CD4-positive, alpha-beta T cell treated with Interleukin-6 at 100 ng/mL for 8 hours (primary cell): Measurements from ENCODE around the gene CSRP1.
"Not testable (repeated sequence)": the region's sequence is repeated elsewhere in the genome, so short reads cannot be mapped to it uniquely, and the experiment has no call there.

Source experiments
- DNase-seq: peaks from one replicate; pipeline ENCODE4 v3.0.0-alpha.2; 2020; ENCODE audit warnings: mixed read lengths, low spot score

CSRP1 gene

DNA sequence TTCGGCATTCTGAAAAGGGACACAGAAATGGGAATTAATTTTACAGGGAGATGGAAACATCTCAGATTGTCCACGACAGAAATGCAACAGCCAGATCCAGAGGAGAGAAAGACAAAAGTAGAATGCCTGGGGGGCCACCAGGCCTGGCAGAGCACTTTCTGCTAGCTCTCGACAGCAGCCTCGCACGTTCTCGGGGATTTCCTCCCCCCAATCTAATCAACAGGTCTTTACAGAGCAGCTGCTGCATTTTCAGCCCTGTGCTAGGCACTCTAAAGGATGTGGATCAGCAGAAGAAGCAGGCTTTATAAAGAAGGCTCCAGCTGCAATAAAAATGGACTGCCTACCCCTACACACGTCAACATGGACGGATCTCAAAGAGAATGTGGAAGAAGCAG, 10.6 kb downstream of the CSRP1 start:
- DNase-seq: no peak

DNA sequence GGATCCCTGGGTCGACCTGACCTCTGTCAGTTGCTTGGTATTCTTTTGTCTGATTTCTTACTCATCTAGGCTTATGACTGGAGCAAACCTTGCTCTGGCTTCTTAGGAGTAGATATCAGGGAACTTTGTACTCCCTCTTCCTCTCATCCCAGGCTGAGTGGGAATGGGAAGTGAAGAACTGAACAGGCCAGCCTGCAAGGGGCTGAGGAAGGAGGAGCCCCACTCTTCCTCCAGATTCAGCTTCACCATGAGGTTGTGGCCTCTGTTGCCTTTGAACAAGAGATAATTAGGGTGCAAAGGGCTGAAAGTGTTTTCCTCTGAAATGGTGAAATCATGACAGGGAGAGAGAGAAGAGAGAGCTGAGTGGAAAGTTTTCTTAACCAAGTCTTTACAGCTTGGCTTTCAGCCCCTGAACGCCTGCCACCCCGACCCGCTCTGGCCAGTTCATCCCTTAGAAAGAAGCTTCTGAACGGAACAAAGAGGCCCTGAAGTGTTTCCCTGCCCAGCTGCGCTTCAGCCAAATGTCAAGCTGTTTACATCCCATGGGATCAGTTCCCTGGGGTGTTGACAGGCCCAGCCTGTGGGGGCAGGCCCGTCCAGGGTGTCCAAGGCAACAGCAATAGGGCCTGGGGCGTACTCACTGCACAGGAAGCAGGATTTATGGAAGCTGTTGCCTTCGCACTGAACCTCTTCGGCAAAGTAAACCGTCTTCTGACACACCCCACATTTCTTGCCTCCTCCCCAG, 11.2 kb downstream of the CSRP1 start:
- DNase-seq: no peak

DNA sequence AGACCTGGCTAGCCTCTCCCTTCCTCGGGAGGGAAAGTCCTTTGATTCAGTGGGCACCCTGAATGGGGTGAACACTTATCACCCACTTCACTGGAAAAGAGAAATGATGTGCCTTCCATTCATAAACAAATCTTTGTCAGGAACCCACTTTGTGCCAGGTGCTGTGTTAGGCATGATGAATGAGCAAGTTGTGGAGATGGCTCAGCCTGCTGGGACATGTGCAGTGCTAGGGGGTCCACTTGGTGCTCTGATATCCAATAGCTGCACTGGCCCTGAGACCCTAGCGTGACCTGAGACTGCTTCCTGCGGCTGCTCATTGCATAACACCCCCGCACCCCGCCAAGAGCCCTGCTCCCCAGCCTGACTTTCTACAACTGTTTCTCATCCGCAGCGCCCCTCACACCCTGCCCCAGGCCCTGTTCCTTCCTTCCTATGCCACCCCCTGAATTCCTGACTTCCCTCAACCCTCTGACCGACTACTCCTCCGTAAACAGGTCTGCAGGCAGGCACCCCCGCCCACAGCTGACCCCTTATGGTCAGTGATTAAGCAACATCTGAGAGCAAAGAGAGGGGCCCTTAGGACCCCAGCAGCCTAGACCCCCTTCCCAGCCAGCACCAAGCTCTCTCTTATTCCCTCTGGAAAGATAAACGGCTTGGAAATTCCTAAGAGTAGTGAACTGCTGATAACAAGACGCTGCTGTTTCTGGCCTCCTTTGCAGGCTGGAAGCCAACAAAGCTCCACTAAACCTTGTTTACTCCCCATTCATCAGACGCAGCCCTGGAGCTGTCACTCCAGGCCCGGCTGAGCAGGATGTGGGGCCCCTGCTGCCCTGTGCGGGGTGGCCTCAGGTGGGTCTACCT, 12.9 kb downstream of the CSRP1 start:
- no peak for DNase-seq

DNA sequence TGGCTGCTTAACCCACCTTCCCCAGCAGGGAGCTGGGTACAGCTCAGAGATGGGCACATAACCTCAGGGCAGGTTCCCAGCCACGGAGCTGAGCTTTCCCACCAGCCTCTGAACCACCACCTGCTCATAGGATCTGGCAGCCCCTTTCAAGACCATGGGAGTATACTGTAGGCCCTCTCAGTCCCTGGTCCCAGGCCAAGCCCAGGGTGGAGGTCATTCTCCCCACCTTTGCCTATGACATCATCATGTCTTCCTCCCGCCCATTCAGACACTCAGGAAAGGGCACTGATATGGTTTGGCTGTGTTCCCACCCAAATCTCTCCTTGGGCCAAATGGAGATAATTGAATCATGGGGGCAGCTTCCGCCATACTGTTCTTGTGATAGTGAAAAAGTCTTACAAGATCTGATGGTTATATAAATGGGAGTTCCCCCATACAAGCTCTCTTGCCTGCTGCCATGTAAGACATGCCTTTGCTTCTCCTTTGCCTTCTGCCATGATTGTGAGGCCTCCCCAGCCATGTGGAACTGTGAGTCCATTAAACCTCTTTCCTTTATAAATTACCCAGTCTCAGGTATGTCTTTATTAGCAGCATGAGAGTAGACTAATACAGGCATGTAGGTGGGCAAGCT, 13.8 kb downstream of the CSRP1 start:
- not testable (repeated sequence) for DNase-seq

DNA sequence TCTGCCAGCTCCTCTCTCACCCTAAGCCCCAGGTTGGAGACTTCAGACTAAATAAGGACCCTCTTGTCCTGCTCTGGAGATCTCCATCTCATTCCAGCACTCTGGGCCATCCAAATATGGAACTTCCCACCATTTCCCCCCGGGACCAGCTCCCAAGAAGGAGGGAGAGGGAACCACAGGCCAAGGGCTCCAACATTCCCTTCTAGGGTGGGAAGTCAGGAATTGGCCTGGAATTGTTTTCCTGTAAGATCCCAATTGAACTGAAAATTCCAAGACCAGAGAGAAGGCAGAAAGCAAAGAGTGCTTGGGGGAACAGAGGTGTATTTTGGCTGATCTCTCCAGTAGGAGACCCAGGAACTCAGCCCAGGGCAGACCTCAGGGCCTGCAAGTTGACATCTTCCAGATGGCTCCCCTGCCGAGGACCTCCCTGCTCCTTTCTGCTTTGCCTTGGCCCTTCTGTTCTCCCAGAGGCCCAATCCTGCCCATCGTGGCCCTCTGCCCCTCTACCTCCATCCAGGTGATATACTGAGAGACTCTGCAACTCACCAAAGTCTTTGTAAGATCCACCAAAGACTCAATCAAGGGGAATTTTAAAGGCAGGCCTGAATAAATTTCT, 14.9 kb downstream of the CSRP1 start:
- no peak for DNase-seq

DNA sequence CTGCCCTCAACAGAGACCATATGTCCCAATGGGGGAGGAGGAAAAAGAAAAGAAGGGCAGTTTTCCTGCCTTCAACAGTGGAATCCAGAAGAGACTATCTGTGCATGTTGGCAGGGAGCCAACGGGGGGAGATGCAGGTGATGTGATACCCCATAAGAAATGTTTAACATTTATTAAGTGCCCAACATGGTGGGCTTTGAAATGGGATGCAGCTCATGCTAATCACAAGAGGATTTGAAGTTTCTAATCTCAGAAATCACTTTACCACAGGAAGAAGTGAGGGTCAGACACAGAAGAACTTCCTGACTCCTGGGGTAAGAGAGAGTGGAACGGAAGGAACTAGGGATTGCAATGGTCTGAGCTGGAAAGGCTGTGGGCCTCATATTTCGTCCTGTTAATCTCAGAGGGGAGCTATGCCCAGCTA, 16.2 kb downstream of the CSRP1 start:
- no peak for DNase-seq

DNA sequence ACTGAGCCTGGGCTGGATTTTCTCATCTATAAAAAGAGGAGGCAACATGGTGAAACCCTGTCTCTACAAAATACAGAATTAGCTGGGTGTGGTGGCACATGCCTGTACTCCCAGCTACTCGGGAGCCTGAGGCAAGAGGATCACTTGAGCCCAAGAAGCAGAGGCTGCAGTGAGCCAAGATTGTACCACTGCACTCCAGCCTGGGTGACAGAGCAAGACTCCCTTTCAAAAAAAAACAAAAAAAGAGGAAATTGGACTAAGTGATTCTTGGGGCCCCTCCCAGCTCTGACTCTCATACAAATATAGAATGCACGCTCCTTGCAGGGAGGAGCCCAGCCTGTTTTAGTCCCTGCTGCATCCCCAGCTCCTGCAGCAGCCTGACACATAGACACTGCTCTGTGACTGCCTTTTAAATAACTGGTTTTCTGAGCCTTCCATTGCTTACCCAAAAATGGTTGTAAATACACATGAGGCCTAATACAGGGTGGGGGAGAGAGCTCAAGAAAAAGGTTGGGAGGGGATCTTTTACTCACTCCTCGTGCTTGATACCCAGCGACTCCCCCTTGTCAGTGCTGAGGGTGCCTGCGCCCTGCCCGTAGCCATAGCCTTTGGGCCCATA, 17.2 kb downstream of the CSRP1 start:
- no peak for DNase-seq

DNA sequence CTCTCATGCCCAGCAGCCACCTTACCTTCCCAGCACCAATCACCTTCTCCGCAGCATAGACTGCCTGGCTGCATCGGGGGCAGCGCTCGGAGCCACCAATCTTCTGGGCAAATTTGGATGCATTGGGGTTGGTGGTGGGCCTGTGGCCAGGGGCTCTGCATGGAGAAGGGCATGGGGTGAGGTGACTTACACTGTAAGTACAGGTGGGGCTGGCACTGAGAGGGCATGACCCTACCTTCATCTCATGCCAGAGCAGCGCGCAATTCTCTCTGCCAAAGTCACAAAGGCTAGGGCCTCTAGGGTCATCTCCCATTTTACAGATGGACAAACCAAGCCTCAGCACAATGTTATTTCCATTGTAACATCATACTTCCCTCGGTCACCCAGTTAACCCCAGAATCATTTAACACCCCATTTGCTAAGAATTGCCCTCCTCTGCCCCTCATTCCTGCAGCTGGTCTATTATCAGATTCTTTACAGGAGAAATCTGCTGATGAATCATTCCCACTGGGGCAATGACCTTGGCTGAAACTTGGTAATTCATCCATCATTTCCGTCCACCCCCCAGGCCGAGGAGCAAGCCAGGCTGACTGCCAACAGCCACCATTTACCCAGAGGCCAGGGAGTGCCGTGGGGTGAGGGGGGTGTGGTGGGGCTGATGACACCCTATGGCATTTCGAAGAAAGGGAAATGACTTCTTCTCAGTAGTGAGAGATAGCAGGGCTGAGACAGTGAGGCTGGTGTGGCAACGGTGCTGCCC, 17.9 kb downstream of the CSRP1 start:
- no peak for DNase-seq

DNA sequence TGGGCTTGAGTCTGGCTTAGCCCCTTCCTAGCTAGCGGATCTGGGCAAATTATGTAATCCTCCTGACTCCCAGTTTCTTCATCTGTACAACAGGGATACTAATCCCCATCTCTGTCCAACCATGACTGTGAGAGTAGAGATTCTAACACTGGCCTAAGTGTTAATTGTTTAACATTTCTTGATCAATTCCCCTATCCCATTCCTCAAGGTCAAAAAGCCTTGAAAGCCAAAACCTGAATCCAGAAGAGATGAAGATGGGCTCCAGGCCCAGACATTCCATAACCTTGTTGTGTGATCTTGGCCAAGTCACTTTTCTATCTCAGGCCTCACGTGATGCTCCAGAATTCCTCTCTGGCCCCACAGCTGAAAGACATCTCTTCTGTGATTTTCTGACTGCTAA, 19.2 kb downstream of the CSRP1 start:
- DNase-seq: no peak

DNA sequence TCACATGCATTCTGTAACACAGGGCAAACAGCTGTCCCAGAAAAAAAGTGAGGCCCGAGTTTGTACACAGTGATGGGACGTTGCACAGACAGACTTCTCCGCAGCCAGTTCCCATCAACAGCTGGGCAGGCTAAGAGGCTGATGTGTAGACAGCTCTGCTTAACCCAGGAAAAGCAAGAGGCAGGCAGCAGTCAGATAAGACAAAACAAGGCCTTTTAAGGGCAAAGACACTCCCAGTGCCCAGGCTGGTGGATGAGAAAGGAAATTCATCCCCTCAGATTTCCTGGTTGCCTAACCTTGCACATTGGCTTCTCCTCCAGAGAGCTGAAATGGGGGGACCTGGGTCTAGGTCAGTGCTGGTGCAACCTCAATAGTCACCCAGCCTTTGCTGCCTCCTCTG, 20.7 kb downstream of the CSRP1 start:
- DNase-seq: no peak

DNA sequence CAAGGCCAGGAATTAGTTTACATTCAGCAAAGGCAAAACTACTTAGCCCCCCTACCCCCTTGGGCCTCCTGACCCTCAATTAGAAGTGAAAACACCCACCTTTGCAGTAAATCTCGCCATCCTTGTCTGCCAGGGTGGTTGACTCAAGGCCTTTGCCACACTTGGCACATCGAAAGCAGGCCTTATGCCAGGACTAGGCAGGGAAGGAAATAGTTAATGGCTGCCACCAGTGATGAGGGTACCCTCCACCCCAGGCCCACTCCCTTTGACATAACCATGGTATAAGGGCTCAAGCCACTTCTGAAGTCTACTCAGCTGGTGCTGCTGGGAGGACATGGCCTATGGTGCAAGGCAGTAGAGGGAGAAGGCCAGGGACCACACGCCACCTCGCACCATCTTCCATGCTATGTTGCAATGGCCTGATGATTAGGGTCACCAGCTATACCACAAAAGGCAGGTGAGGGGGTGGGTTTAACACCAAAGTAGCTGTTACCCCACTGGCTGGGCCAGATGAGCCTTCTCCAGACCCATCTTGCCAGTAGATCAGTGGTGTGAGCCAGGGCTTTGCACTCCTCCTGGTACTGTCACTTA, 21.6 kb downstream of the CSRP1 start:
- DNase-seq: no peak

DNA sequence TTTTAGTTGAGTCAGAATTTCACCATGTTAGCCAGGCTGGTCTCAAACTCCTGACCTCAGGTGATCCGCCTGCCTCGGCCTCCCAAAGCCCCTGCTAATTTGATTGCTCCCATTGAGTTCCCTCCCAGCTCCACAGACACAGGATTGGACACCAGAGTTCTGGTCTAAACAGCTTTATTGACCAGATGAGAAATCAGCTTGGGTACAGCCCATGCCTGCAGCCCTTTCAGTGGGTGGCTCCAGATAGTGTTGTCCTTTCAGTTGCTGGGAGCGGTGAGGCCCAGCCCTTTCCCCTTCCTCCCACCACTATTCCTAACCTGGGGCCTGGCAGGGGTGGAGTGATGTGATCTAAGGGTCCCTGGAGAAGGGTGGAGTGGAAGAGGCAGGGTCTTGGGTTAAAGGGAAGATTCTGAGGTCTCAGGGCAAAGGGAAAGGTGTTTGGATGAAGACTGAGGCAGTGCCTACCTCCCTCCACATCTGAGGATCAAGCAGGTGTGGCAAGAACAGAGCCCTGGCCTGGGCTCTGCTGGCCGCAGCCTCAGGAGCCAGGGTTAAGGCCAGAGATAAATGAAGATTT, 23.5 kb downstream of the CSRP1 start:
- DNase-seq: no peak

DNA sequence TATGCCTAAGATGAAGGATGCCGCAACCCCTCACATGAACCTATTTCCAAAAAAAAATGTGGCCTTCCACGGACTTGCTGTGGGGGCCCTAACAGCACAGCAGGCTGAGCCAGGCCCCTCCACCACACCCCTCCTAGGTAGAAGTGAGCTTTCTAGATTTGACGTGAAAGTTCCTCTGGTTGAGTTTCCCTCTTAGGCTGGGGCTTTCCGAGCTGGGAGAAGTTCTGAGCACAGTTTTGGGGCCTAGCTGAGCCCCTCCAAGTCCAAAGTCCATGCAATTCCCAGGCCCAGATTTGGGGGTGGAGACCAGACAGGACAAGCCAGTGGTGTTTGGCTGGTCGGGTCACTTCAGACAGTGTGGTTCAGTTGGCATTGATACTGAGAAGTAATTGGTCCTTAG, 24.2 kb downstream of the CSRP1 start:
- no peak for DNase-seq

DNA sequence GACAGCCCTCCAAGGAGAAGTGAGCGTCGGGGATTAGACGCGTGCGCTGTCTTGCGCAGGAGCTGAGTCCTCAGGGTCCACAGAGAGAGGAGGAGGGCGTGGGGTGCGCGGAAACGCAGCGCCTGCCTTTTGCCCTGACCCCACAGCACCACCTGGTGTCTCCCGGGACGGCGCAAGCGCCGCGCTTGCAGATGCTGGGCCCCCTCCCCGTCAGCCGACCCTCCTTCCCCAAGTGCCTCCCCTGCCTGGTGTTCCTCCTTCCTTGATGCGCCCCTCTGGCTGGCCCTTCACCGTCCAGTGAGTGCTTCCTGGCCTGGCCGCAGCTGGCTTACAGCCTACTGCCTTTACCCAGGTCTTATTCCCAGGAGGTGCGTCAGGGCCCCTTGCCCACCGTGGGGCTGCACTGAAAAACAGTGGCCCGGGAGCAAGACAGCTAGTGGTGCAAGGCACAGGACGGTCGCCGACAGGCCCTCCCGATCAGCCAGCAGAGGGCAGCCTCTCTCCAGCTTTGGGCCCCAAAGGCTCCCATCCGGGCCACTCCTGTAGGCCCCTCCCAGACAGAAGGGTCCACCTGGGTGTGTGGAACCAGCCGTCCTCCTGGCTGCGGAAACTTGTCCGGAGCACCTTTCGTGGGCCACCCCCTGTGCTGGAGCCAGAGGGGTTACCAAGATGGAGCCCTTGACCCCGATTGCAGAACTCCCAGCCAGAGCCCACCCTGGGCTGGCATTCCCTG, 25.0 kb downstream of the CSRP1 start:
- DNase-seq: peak; percentile 76

DNA sequence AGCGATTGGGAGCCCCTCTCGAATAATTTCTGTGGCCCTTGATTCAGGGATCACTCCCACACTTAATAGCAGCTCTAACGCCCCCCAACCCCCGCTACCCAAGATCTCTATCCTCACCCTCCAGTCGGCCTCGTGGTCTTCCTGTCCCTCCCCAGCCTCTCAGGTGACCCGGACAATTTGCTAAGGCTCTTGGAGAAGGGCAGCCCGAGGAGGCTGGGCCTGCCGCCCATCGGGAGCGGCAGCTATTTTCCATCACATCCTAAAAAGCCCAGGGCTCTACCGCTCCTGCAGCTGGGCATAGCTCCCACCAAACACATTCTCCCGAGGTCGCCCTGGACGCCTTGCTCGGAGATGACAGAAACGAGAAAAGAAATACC, 25.9 kb downstream of the CSRP1 start:
- no peak for DNase-seq

DNA sequence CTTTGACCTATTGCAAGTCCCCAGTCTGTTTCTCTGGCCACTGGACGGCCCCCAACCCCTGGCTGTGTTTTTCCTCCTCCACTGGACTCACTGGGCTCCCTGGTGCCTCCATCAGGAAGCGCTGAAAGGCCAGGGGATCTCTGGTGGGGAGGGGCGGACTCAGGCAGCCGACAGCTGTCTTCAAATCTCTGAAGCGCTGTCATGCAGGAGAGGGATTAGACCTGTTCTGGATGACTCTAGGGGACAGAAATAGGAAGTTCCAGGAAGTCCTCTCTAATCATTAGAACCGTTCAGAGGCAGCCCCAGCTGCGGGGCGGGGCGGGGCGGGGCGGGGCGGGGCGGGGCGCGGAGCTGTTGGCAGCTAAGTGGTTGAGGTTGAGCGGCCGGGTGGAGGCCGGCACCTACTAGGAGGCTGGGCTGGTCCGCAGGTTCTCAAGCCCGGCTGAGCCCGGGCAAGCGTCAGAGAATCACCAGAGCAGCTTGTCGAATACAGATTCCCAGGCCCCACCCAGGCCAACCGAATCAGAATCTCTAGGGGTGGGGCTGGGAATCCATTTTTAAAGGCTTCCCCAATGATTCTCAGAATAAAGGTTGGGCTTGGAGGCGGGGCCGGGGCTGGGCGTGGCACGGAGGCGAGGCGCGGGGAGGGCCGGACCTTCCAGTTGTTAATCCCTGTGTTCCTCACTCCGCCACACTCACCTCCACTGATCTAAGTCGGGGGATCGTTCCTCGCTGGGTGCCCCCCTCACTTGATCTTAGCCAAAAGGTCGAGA, 26.5 kb downstream of the CSRP1 start:
- DNase-seq: peak; percentile 43

DNA sequence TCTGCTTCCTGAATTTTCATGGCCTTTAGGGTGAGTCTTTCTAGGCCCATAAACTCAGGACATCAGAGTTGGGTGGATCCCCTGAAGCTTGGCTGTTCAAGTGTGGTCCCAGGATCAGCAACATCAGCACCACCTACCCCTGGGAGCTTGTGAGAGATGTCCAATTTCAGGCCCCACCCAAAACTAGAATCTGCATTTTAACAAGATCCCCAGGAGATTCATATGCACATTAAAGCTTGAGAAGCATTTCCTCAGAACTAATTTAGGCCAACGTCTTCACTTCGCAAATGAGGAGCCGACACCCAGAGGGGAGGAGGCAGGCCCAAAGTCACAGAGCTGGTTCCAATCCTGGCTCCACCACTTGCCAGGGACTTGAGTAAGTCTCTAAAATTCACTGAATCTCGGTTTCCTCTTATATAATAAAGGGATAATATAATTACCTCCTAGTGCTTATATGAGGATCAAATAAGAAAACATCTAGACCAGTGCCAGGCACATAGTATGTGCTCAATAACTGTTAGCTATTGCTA, 27.7 kb downstream of the CSRP1 start:
- DNase-seq: no peak

DNA sequence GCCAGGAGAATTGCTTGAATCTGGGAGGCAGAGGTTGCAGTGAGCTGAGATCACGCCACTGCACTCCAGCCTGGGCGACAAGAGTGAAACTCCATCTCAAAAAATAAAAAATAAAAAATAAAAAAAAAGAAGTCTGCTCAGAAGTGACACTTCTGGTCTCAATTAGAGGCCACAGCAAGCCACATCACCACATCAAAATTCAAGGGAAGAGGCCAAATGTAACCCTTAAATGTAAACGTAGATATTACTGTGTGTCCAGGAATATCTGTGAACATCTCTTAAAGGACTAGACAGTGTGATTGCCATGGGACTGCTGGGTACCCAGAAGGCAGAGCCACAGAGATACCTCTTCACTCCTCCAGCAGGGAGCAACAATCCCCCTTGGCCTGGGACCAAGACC, 28.3 kb downstream of the CSRP1 start:
- not testable (repeated sequence) for DNase-seq
